ENCODE results near the gene COPS4. TPM values are rescaled to one million over a fixed set of nuclear protein-coding genes. Genes with fewer than 3 reads are reported as not detected.
"Not testable (repeated sequence)": the region's sequence is repeated elsewhere in the genome, so short reads cannot be mapped to it uniquely, and the experiment has no call there.

COPS4 gene
- total RNA-seq, 2 experiments from 2014 or later = 42.6 to 43.9 TPM

DNA sequence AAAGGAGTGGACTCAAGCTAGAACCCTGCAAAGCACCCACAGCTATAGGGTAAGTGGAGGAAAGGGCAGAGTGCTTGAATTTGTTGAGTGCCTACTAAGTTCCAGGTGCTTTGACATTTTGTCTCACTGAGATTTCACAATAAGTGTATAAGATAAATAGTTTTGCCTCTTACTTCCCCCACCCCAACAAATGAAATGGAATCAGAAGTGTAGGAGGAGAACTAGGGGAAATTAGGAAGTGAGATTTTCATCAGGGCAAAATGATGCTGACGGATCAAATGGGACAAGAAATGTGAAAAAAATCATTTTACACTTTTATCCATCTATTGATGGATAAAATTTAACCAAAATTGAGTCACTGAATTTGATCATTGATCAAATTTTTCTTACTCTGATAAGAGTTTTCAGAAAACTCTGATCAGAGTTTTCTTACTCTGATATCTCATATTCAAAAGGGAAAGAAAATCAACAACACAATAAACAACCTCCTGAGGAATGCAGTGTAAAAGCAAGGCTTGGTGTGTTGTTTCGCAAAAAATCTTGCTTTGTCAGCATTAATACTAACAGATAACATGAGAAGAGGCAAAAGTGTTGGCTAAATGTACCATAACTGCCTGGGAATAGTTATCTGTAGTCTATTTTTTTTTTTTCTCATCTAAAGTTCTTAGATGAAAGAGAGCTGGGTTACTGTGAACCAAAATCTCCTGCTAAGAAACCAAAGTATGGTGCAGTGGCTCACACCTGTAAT is 54.6 kb downstream of the COPS4 start:
- DNase-seq = no peak
- H3K27ac Mint-ChIP-seq = peak overlapping the region; percentile 47
- H3K4me3 Mint-ChIP-seq = no peak overlapping the region
- H3K9me3 Mint-ChIP-seq = no peaks in the 10 kb centered on the region
- peaks cover 59% of the 10 kb centered on the region for H3K36me3 Mint-ChIP-seq
- H3K27me3 Mint-ChIP-seq = no peaks in the 10 kb centered on the region
- peaks cover 26% of the 10 kb centered on the region for H3K4me1 Mint-ChIP-seq

- no peak overlapping the region for H3K4me3 Mint-ChIP-seq
- H3K27ac Mint-ChIP-seq = peak overlapping the region; percentile 22
These were observed 58.2 kb downstream of the COPS4 start for GRCh38 chr4:83093060-83093640.

GRCh38 chr4:83096397-83096796 is 61.4 kb downstream of the COPS4 start:
- Mint-ChIP-seq H3K36me3 (peaks cover 79% of the 10 kb centered on the region), H3K9me3 (peaks cover 8% of the 10 kb centered on the region), H3K27ac (no peak overlapping the region), H3K4me1 (peaks cover 47% of the 10 kb centered on the region), H3K27me3 (no peaks in the 10 kb centered on the region), H3K4me3 (no peak overlapping the region)
- DNase-seq = no peak

More at GRCh38 chr4:83093060-83093640, 58.2 kb downstream of the COPS4 start:
- H3K4me1 Mint-ChIP-seq = peaks cover 32% of the 10 kb centered on the region
- DNase-seq = no peak
- no peaks in the 10 kb centered on the region for H3K9me3 Mint-ChIP-seq
- H3K36me3 Mint-ChIP-seq = peaks cover 73% of the 10 kb centered on the region
- H3K27me3 Mint-ChIP-seq = no peaks in the 10 kb centered on the region

GRCh38 chr4:83104991-83105390 is 70.0 kb downstream of the COPS4 start:
- Mint-ChIP-seq H3K27me3 (peaks cover 3% of the 10 kb centered on the region), H3K36me3 (peaks cover 76% of the 10 kb centered on the region), H3K27ac (peak overlapping the region; percentile 76), H3K9me3 (peaks cover 5% of the 10 kb centered on the region), H3K4me1 (peaks cover 57% of the 10 kb centered on the region), H3K4me3 (no peak overlapping the region)
- DNase-seq = no peak

- Mint-ChIP-seq H3K4me1 (peaks cover 49% of the 10 kb centered on the region), H3K9me3 (no peaks in the 10 kb centered on the region), H3K4me3 (peak overlapping the region; percentile 86), H3K27me3 (peaks cover 3% of the 10 kb centered on the region), H3K36me3 (peaks cover 66% of the 10 kb centered on the region), H3K27ac (peak overlapping the region; percentile 98)
- peak; percentile 67 for DNase-seq
These were observed 72.6 kb downstream of the COPS4 start for GRCh38 chr4:83107631-83108030.

- peak; percentile 33 for DNase-seq
- peaks cover 3% of the 10 kb centered on the region for H3K27me3 Mint-ChIP-seq
- peaks cover 49% of the 10 kb centered on the region for H3K4me1 Mint-ChIP-seq
- no peaks in the 10 kb centered on the region for H3K9me3 Mint-ChIP-seq
- peak overlapping the region; percentile 96 for H3K4me3 Mint-ChIP-seq
- H3K36me3 Mint-ChIP-seq = peaks cover 63% of the 10 kb centered on the region
- peak overlapping the region; percentile 99 for H3K27ac Mint-ChIP-seq
These were observed 73.3 kb downstream of the COPS4 start for GRCh38 chr4:83108101-83108861.

- peaks cover 55% of the 10 kb centered on the region for H3K36me3 Mint-ChIP-seq
- DNase-seq = peak; percentile 67
- peaks cover 3% of the 10 kb centered on the region for H3K27me3 Mint-ChIP-seq
- peaks cover 47% of the 10 kb centered on the region for H3K4me1 Mint-ChIP-seq
- H3K4me3 Mint-ChIP-seq = peak overlapping the region; percentile 96
- peak overlapping the region; percentile 99 for H3K27ac Mint-ChIP-seq
- no peaks in the 10 kb centered on the region for H3K9me3 Mint-ChIP-seq
These were observed 74.7 kb downstream of the COPS4 start for GRCh38 chr4:83109480-83110222.

GRCh38 chr4:83110223-83110945 is 75.4 kb downstream of the COPS4 start:
- H3K36me3 Mint-ChIP-seq = peaks cover 48% of the 10 kb centered on the region
- peak overlapping the region; percentile 96 for H3K4me3 Mint-ChIP-seq
- H3K27ac Mint-ChIP-seq = peak overlapping the region; percentile 99
- peak; percentile 92 for DNase-seq
- H3K9me3 Mint-ChIP-seq = no peaks in the 10 kb centered on the region
- H3K27me3 Mint-ChIP-seq = peaks cover 3% of the 10 kb centered on the region
- peaks cover 47% of the 10 kb centered on the region for H3K4me1 Mint-ChIP-seq

DNA sequence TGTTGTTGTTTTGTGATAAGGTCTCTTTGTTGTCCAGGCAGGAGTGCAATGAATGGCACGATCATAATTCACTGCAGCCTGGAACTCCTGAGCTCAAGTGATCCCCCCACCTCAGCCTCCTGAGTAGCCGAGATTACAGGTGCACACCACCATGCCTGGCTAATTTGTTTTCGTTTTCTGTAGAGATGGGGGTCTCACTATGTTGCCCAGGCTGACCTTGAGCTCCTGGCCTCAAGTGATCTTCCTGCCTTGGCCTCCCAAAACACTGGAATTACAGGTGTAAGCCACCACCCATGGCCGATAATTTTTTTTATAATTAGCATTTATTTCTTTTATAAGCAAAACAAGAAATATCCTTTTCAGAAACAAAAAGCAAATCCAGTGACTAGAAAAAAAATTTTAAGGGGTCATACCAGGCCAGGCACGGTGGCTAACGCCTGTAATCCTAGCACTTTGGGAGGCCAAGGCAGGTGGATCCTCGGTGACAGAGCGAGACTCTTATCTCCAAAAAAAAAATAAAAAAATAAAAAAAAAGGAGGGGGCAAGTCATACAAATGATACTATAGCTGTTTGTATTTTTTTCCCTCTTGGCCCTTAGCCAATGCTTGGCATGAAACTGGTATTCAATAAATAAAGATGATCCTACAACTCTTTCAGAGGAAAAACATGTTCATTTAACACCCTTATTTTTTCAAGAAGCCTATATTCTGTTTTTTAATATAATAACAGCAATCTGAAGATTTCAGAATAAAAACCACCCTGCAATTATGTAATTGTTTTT is 76.2 kb downstream of the COPS4 start:
- H3K4me1 Mint-ChIP-seq = peaks cover 48% of the 10 kb centered on the region
- H3K27me3 Mint-ChIP-seq = peaks cover 3% of the 10 kb centered on the region
- peak overlapping the region; percentile 96 for H3K4me3 Mint-ChIP-seq
- no peak for DNase-seq
- H3K27ac Mint-ChIP-seq = peak overlapping the region; percentile 99
- peaks cover 42% of the 10 kb centered on the region for H3K36me3 Mint-ChIP-seq
- H3K9me3 Mint-ChIP-seq = no peaks in the 10 kb centered on the region

- DNase-seq, H3K27me3 Mint-ChIP-seq, H3K9me3 Mint-ChIP-seq: not testable (repeated sequence)
- H3K4me1 Mint-ChIP-seq = peaks cover 43% of the 10 kb centered on the region
- H3K4me3 Mint-ChIP-seq = peak overlapping the region; percentile 78
- H3K36me3 Mint-ChIP-seq = peaks cover 38% of the 10 kb centered on the region
- peak overlapping the region; percentile 87 for H3K27ac Mint-ChIP-seq
These were observed 76.8 kb downstream of the COPS4 start for GRCh38 chr4:83111751-83112141.

DNA sequence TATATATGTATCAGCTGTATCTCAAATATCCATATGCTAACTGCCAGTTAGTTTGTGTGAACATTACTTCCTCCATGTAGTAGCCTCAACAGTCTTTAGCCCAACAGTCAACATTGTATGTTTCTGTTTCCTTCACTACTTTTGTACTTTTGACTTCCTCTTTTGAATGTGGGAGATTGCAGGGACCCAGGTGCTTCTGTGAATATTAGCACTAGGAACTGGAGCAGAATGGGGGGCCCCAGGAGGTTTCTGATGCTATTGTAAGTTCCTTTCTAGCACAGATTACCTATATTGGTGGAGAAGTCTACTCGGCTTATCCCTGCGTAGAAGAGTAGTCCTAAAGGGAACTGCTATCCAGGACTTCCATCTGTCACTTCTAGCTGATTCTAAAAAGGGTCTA is 77.2 kb downstream of the COPS4 start:
- H3K4me1 Mint-ChIP-seq = peaks cover 39% of the 10 kb centered on the region
- DNase-seq = peak; percentile 12
- peak overlapping the region; percentile 98 for H3K27ac Mint-ChIP-seq
- H3K9me3 Mint-ChIP-seq = no peaks in the 10 kb centered on the region
- H3K36me3 Mint-ChIP-seq = peaks cover 34% of the 10 kb centered on the region
- H3K27me3 Mint-ChIP-seq = peaks cover 3% of the 10 kb centered on the region
- peak overlapping the region; percentile 88 for H3K4me3 Mint-ChIP-seq

GRCh38 chr4:83112678-83113428 is 77.9 kb downstream of the COPS4 start:
- H3K36me3 Mint-ChIP-seq = peaks cover 32% of the 10 kb centered on the region
- DNase-seq = peak; percentile 32
- H3K4me3 Mint-ChIP-seq = peak overlapping the region; percentile 88
- H3K4me1 Mint-ChIP-seq = peaks cover 37% of the 10 kb centered on the region
- peak overlapping the region; percentile 98 for H3K27ac Mint-ChIP-seq
- H3K27me3 Mint-ChIP-seq = peaks cover 3% of the 10 kb centered on the region
- H3K9me3 Mint-ChIP-seq = no peaks in the 10 kb centered on the region

DNA sequence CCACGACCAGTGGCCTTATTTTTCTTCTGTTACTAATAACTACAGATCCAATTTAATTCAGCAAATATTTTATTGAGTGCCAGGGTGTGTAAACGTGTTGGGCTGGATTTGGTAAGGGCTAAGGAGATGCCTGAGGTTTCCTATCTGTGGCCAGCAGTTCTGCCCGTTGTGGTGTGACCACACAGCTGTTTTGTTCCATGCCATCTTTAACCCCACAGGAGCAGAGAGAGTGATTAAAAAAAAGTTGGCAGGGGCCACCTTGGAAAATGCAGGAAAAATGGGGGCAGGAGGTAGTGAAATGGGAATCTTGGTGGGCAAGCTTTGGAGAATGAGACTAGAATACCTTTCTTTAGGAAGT is 78.4 kb downstream of the COPS4 start:
- H3K36me3 Mint-ChIP-seq = peaks cover 28% of the 10 kb centered on the region

More for the DNA sequence above, 78.4 kb downstream of the COPS4 start:
- peak; percentile 21 for DNase-seq
- Mint-ChIP-seq H3K9me3 (no peaks in the 10 kb centered on the region), H3K4me3 (peak overlapping the region; percentile 88), H3K27ac (peak overlapping the region; percentile 98), H3K27me3 (peaks cover 3% of the 10 kb centered on the region), H3K4me1 (peaks cover 34% of the 10 kb centered on the region)
